ENCODE results near the gene LONRF2.

Gene LONRF2

GRCh38 chr2:100236166-100236565, 86.1 kb downstream of the LONRF2 start:
- DNase-seq (ENCODE audit: low read depth), result no peak

- no peak for DNase-seq (ENCODE audit: low read depth)
Measured at GRCh38 chr2:100235581-100235980, 86.7 kb downstream of the LONRF2 start.

GRCh38 chr2:100235098-100235497, 87.2 kb downstream of the LONRF2 start:
- DNase-seq (ENCODE audit: low read depth), result no peak

GRCh38 chr2:100234141-100234540, 88.2 kb downstream of the LONRF2 start:
- DNase-seq (ENCODE audit: low read depth), result no peak

- DNase-seq (ENCODE audit: low read depth), result no peak
Measured at GRCh38 chr2:100233061-100233460, 89.2 kb downstream of the LONRF2 start.

- no peak for DNase-seq (ENCODE audit: low read depth)
Measured at GRCh38 chr2:100230754-100231153, 91.5 kb downstream of the LONRF2 start.

GRCh38 chr2:100228967-100229366, 93.3 kb downstream of the LONRF2 start:
- no peak for DNase-seq (ENCODE audit: low read depth)

- DNase-seq (ENCODE audit: low read depth), result no peak
Measured at GRCh38 chr2:100228415-100228814, 93.9 kb downstream of the LONRF2 start.

GRCh38 chr2:100224988-100225710, 97.2 kb downstream of the LONRF2 start:
- DNase-seq (ENCODE audit: low read depth), result no peak

- no peak for DNase-seq (ENCODE audit: low read depth)
Measured at GRCh38 chr2:100223502-100223901, 98.8 kb downstream of the LONRF2 start.
